Stimulated activated CD8-positive, alpha-beta memory T cell treated with anti-CD3 and anti-CD28 coated beads, Interleukin-12 subunit alpha, Interleukin-12 subunit beta, amount 100 ng/mL, for 24 hours (primary cell): ENCODE data around the gene IL11RA.

Experiments
- DNase-seq: peaks from one replicate; pipeline ENCODE4 v3.0.0-alpha.2; 2020; ENCODE audit errors: extremely low read depth

Gene IL11RA

DNA sequence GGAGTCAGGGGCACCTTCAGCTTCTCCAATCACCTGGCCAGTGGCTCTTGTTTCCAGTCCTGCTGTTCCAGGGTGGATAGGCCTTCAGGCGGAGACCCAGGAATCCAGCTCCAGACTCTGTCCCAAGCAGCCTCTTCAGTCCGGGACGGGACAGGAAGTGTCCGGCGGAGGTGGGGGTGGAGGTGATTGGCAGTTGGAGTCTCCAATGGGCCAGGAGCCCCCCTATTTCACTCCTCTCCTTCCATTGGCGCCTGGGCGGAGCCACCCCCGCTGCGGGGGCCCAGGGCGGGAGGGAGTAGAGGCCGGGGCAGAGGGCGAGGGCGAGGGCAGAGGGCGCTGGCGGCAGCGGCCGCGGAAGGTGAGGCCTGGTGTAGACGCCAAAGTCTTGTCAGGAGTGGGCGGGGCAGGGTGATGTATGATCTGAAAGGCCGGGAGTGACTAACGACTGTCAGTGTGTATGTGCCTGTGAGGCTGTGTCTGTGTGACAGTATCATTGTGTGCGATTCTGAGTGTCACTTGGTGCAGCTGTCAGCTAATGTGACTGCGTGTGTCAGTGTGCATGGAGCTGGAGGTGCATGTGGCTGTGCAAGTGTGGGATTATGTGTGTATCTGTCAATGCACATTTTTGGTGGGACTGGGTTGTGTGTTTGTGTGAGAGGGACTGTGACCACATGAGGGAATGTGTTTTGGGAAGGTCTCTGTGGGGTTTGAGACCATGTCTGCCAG lies at the start of gene IL11RA:
TSS of gene IL11RA (plus strand) at position 310 of the 726 bp plus-strand sequence. CDS start 3,033 bp downstream, outside the sequence.
- no peak for DNase-seq

DNA sequence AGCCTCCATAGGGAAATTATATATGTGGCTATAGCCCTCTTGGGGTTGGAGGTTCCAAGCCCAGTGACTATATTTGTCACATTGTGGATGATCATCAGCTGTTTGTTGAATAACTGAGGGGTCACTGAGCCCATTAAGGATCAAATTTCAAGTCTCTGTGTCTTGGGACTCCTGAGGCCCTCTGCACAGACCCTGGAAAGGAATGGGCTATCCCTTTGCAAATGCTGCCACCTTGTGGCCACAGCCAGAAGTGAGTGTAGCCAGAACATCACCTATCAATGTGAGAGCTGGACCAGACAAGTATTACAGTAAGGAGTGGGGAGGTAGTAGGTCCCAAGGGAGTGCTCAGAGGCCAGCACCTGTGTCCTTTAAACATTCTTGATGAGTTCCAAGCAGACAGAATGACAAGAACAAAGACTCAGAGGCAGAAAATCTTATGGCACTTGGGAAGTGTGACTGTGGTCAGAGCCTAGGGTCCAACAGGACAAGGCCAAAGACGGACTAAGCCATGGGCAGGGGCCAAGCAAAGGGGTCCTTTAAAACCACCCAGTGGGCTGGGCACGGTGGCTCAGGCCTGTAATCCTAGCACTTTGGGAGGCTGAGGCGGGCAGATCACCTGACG lies 48.3 kb upstream of the IL11RA start:
- DNase-seq: peak; percentile 49

DNA sequence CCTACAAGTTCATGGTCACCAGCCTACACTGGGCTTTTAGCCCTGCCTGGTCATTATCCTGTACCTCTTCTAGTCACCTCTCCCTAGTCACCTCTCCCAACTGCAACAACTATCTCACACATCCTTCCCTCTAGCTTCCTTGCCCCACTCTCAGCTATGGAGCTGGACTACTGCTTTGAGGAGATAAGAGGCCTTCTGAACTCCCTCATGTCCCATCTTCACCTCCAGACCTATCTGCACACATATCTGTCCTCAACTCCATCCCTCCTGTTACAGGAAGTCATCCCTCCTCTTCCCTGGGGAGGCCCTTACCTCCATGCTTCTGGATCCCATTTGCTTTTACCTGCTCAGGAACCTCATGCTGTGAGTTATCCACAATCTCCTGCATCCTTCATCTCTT lies 45.8 kb upstream of the IL11RA start:
- DNase-seq: no peak

DNA sequence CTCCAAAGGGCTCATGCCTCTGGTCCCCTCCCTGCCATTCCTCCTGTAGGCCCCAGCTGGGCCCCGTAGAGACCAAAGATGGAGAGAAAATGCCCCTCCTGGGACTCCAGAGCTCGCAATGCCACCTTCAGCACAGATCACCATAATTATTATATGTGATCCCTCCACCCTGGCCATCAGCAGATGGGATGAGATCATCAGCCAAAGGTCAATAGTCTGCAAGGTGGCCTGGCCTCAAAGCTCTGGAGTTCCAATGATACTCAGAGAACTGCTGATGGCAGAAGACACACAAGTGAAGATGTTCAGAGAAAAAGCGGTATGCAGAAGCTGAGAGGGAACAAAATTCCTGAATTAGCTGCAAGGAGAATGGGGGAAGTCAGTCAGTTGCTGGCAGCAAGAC lies 45.1 kb upstream of the IL11RA start:
- DNase-seq: no peak

DNA sequence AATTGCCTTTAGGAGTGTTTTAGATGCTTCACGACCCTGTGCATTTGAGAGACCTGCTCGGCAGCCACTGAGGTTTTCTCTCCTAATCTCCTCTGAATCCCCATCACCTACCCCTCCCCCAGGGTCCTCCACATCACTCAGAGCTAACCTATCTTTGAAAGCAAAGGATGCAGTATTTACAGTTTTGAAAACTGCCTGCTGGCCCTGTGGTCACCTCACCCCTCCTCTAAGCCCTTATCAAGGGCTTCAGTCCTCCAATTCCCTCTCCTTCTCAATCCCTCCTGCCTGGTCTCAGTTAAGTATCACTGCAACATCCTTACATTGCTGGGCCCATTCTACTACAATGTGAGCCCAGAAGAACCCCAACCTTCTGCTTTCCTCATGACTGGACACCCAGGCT lies 44.7 kb upstream of the IL11RA start:
- no peak for DNase-seq

DNA sequence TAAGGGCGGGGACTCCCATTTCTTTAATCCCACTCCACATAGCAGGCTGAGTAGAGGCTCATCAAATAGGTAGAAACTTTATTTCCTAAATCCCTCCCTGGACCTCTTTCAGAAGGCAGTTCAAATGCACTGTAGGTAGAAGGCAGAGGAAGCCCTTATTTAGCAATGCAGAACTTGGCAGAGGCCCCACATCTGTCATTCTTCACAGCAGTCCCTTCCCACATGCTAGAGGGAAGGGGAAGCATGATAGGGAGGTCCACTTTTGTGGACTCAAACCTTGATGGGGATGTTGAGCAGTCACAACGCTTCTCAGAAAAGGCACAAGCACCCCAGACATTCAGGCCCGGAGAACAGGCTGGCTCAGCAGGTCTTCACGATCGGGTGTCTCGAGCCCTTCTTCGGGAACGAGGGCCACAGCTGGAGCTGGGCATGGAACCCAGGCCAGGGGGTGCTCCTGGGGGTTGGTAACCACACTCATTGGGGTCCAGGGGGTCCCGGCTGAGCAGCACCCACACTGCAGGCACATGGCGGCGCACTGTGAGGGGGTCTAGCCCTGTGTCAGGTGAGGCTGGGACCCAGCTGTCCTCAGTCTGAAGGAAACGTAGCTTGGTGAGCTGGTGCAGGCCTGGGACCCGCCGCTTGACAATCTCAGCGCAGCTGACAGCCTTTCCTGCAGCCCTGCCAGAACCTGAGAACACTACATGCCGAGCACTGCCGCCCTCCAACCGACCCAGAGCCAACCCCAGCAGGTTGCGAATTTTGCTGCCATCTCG lies 41.4 kb upstream of the IL11RA start:
- DNase-seq: no peak

DNA sequence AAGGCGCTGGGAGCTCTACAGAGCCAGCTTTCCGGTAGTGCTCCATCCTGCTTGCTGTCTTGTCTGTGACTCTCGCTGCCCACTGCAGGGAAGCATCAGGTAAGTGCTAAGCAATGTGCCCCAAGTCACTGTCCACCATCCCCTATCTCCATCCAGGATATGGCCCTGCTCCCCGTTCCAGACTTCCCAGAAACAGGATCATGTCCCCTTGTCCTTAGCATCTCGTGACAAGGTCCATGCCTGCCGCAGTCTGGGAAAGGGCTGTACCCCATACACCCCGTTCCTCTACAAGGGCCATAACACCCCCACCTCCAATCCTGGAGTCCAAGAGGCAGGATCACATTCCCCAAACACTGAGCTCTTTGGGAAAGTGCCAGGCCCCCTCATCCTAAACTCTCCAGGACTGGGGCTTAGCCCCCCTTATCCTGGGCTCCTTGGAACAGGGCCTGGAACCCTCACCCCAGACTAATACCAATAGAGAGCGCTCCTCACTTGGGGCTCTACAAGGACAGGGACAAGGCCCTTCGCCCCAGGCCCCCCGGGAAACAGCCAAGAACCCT lies 40.7 kb upstream of the IL11RA start:
- no peak for DNase-seq

DNA sequence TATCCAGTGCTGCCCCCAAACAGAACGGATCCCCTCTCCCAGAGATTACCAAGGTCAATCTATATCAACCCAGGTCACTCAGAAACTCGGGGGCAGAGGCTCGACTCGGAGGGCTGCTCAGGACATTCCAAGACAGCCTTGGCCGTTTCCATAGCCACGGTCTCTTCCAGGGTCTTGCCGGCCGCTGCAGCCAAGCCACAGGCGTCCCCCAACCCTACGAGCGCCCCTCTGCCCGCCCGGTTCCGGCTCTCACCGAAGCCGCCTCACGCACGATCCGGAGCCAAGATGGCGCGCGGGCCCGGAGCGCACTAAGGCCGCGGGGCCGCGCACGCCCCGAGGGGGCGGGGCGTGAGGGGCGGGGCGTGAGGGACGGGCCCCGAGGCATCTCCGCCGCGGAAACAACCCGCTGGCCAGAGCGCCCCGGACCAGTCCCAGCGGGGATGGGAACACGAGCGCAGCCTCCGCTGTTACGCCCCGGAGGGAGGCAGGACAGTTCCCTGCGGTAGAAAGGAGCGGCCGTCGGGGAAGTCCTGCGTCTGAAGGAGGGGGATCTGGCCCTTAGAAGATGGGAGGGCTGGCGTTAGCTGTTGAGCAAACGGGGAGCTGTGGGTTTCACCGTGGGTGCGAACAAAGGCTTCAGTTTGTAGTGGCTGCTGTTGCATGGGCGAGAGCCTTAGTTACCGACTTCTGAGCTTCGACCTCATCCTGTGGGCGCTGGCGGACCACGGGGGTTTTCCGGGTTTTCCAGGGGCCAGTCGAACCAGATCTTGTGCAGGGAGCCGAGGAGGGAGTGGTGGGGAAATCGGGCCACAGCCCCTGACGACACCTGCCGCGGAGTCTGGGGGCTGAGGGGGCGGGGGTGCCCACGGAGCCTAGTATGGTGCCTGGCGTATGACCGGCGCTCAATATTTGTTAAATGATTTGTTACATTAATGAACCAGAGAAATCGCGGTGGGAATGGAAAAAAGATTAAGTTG lies 39.9 kb upstream of the IL11RA start, which contains the start of gene RPP25L:
TSS of gene RPP25L (minus strand) at position 287 of the 977 bp plus-strand sequence. CDS start 801 bp downstream, outside the sequence.
- peak; percentile 59 for DNase-seq

DNA sequence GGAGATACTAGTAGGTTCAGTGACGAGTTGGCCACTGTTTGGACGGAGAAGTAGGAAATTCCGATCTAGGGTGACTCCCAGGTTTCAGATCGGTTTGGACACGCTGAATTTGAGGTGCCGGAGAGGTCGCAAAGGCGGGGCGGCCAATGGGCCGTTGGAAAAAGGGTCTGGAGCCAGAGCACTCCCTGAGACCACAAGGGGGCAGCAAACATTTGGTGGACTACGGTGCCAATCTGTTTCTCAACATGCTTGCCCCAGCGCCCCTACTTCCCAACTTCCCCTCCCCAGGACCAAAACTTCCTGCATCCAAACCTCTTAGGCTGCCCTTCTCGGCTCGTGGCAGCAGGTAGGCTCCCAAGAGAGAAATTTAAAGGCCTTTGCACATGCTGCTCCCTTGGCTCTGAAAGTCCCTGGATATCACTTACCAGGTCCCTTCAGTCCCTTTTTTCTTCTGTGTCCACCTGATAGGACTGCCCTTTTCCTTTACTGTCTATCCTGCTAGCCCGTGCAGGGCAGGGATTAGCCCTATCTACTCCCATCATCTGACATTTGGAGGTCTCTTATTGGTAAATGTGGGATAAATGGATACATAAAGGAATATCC lies 39.1 kb upstream of the IL11RA start:
- no peak for DNase-seq

DNA sequence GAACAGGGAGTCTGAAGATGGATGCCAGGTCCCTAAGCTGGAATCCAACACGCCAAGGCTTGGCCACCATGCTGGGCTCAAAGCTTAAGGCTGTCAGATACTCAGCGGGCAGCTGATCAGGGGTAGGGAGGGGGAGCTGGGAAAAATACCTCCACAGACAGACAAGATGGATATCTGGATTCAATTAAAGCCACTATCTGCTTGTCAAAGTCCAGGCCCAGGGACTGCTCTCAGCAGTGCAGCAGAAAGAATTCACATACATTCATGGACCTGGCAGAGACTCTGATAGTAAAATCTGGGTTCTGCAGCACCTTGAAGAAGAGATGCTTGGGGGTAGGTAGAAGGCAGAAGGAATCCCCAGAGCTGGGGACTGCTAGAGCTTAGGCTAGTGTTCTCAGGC lies 36.9 kb upstream of the IL11RA start:
- DNase-seq: no peak

DNA sequence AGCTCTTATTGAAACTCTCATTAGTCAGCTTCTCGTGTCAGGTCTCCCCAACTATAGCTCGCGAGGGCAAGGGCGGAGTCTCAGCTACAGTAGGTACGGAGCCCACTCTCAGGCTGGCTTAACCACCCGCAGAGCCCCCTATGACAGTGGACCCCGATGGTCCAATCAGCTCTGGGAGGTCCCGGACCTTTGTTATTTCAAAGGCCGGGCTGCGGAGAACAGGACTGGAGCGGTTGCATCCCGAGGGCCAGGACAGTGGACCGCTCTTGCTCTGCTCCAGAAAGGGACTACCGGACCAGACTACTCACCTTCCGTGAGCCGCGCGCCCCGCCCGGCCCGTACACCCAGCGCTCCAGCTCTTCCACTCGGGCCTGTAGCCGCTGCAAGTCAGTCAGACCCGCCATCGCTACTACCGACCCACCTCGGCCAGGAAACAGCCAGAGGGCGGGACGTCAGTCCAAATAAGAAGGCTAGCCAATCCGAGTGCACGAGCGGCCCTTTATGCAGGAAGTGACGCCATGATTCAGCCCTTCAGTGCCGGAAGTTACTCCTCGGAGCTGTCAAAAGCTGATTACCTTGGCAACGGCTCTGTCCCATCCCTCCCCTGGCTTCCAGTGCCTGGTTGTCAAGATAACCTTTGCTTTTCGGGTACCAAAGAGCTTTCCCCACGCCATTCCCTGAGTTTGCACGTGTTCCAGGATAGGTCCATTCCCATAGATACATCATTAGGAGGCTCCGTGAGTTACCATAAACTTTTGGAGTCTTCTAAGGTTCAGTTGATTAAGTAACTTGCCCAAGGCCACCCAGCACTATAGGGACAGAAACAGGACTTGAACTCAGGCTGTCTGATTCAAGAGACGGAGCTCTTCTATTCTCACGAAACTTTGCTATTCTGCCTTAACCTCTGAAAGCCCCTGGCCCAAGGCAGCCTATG lies 31.7 kb upstream of the IL11RA start, which contains the start of gene DCTN3:
TSS of gene DCTN3 (minus strand) at position 435 of the 934 bp plus-strand sequence. CDS start at position 404, 31 bp downstream.
- DNase-seq: peak; percentile 76

DNA sequence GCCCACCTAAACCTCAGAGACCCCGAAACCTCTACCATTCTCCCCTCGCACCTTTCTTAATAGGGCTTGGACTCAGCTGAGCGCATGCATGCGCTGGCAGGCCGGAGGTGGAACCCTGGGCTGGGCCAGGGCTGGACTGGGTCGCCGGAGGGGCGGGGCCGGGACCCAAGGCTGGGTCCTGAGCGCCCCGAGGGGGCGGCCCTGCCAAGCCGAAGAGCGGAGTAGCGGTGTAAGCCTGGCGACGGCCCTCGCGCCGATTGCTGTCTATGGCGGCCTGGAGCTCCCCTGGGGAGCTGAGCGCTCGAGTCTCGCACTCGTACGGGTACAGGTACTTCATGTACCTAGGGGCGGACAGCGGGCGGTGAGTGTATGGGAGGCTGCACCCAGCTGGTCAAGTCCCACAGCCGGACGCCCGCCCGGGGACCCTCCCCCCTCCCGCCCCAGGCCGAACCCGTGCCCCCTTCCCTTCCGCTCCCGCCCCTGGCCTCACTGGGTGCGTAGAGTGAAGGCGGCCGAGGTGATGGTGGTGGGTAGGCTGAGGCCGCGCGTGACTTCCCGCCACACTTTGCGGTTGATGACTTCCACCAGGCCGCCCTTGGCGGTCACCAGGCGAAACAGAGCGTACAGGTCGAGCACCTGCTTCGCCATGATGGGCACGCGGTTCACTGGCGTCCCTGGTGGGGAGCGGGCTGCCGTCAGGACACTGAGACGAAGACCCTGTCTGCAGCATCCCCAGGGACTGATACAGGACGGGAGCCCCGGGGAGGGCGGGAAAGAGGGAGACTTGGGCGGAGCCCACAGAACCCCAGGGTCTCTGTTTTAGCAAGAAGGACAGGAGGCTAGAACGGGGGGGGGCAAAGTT lies 28.4 kb upstream of the IL11RA start:
- no peak for DNase-seq

DNA sequence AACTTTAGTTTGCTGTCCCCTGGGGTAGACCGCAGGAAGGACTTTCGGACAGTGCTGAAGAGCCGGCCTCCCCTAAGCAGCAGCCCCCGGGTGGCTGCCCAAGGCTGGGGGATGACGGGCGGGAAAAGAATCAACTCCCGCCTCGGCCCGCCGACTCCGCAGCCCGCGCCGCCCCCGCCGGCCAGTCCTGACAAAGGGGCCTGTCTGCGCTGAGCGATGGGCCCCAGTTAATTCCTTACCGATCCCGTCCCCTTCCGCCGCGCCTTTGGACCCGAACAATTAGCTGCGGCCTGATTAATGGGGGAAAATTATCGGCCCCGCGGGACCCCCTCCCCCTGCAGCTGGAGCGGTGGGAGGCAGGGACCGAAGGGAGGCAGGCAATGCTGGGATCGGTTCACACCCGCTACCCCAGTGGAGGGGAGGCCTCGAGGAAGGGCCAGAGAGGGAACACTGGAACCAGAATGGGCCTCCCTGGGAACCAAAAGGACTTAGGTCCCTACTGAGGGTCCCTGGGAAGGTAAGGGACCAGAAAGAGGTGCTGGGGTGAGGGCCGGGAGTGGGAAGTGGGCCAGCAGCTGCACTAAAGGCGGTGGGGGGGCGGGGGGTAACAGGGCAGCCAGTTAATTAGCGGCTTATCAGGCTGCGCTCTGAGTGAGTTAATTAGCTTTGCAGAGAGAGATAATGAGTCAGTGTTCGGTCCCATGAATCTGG lies 27.4 kb upstream of the IL11RA start:
- no peak for DNase-seq

DNA sequence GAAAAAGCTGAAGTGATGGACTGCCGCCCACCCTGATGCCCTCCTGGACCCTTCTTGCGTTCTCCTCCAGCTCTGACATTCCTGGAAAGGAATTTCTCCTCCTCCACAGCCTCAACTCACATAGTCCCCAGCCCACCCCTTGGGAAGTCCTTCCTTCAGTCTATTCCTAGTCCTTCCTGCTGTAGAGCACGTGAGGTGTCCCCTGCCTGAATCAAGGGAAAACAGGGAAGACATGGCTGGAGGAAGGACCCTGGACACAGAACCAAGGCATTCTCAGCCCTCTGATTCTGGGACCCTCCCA lies 26.8 kb upstream of the IL11RA start:
- DNase-seq: no peak

DNA sequence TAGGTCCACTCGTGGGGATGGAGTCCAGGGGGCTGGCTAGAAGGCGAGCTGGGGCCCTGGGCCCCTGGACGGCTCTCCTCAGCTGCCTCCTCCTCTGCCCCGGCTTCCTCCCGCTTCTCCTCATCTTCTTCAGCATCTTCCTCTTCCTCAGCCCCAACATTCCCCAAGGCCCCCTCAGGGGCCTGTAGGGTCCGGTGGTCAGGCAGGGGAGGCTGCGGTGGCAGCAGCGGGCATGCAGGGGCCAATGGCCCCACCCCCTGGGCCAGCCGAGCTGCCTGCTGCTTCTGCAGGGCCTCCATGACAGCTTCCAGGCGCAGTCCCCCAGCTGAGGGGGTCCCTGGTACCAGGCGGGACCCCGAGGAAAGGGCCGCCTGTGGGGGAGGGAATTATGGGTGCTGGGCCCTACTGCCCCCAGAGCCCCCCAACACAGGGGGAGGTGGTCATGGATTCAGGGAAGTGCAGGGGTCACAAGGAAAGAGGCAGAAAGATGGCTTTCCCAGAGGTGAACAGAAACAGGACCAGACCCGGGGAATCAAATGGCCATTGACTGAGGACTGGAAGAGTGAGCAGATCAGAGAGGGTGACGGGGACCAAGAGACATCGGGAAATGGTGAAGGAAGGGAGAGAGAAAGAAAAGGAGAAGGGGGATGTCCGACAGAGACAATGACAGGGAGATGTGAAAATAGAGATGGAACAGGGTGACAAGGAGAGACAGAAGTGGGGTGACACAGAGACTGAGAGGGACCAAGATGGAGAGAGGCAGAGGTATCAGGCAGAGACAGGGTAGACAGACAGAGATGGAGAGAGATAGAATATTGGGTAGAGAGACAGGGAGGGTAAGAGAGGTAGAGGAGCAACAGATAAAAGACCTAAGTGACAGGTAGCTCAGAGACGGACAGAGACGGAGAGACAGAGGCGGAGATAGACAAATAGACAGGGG lies 24.0 kb upstream of the IL11RA start:
- DNase-seq: no peak

DNA sequence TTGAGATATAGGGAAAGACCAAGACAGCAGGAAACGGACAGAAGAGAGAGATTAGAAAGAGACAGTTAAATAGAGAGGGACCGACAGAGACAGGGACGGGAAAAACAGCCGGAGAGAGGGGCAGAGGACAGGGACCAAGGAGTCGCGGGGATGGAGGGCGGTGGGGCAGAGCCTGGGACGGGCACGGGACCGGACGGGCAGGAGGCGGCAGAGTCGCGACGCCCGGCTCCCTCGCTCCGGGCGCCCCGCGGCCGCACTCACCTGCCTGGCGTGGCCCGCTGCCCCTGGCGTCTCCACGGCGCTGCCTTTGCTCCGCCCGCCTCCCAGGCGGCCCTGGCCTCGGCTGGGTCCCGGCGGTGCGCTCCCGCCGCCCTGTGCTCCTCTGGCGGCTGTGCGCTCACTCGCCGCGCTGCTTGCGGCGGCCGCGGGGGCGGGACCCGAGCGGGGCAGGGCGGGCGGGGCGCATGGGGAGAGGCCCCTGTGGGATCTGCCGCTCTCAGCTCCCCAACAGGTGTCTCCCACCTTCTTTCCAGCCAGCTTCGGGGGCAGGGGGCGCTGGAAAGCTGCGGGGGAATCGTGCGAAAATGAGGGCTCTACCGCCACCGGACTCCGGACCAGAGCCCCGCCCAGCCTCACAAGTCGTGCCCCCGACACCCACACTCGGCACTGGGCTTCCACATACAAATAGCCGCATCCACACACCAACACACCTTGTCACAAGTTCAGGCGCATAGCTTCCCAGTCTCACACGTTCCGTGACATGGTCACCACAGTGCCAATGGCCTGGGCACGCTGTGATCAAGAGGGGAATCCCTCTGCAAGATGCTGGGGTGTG lies 23.1 kb upstream of the IL11RA start, which contains the start of gene ARID3C:
TSS of gene ARID3C (minus strand) at position 411 of the 835 bp plus-strand sequence. CDS start 1,052 bp downstream, outside the sequence.
- DNase-seq: no peak
